K562 (cell line): ENCODE measurements around the gene CROCC2. TPM values are rescaled to one million over a fixed set of nuclear protein-coding genes. Genes with fewer than 3 reads are reported as not detected.

ENCODE experiments used
- ATAC-seq: fragments of 200-7000 bp; cut with Tn5 transposase; 3 replicates; pipeline ENCODE4 v1.9.1; 2020; ENCODE audit warnings: moderate library complexity
- BruUV-seq: library from RNA; stranded (reverse); fragments of 400-500 nt; replicated peaks from 2 replicates; lab custom pipeline; 2021; lab: Mats Ljungman, UMichigan
- CTCF ChIA-PET: fragments of 300-600 bp; formaldehyde crosslinking; extraction: SDS; loops from one replicate; lab custom pipeline; 2021; ENCODE audit warnings: low intra/inter-chr PET ratio; lab: Yijun Ruan, JAX
- POLR2A ChIA-PET: fragments of 300-600, 350-650 bp; sonication (Branson Sonifier 250); formaldehyde crosslinking; extraction: SDS; loops from one replicate; lab custom pipeline; 2021; ENCODE audit warnings: antibody characterized with exemption, inconsistent platforms; lab: Yijun Ruan, JAX
- DNase-seq, 4 experiments: peaks; one replicate each; pipeline versions ENCODE4 v3.0.0 to v3.0.0-alpha.2; 2011 to 2018; ENCODE audit warnings: low spot score in 3 of 4, mixed read lengths in 3 of 4; ENCODE audit errors: extremely low read depth in 1 of 4
- FAIRE-seq: peaks from 2 replicates; lab custom pipeline; 2011; peaks lifted over from hg19 to GRCh38; lab: Jason Lieb, UNC
- H2AFZ ChIP-seq: 2 replicates; pipeline ENCODE4 v1.6.0; 2011; ENCODE audit warnings: low read depth, low read length, control low read depth, inconsistent platforms
- H3K27ac ChIP-seq: fragments of 200-600 bp; 3 replicates; pipeline ENCODE4 v1.8.0; 2011; ENCODE audit warnings: low read depth, mild to moderate bottlenecking, control low read depth, inconsistent platforms, low read length, moderate library complexity, mixed read lengths; ENCODE audit errors: extremely low read depth
- H3K27me3 ChIP-seq, 2 experiments: fragments of 300-600 bp in 1 of 2; 2 replicates in 1 of 2; 3 replicates in 1 of 2; pipeline versions ENCODE4 v1.6.0 to v1.8.0; 2011; ENCODE audit warnings: inconsistent platforms in 2 of 2, low read length in 2 of 2, mild to moderate bottlenecking in 1 of 2, mixed read lengths in 1 of 2, moderate library complexity in 1 of 2; ENCODE audit not compliant: control insufficient read depth in 2 of 2, insufficient read depth in 2 of 2
- H3K36me3 ChIP-seq: fragments of 300-600 bp; 3 replicates; pipeline ENCODE4 v1.8.0; 2011; ENCODE audit warnings: mild to moderate bottlenecking, low read length, inconsistent platforms; ENCODE audit not compliant: control insufficient read depth, insufficient read depth
- H3K4me1 ChIP-seq, 2 experiments: fragments of 200-600 bp in 1 of 2; replicated peaks in 1 of 2; 2 replicates in 1 of 2; 3 replicates in 1 of 2; pipeline versions ENCODE4 v1.5.1 to v1.8.0; 2011; ENCODE audit warnings: inconsistent platforms in 2 of 2, low read length in 2 of 2, mild to moderate bottlenecking in 1 of 2, mixed read lengths in 1 of 2, moderate library complexity in 1 of 2; ENCODE audit not compliant: control insufficient read depth in 2 of 2, insufficient read depth in 2 of 2
- H3K4me2 ChIP-seq: 2 replicates; pipeline ENCODE4 v1.6.1; 2011; ENCODE audit warnings: low read length, control low read depth, inconsistent platforms, mixed read lengths; ENCODE audit not compliant: insufficient read depth
- H3K4me3 ChIP-seq: fragments of 200-600 bp; sonication (generic), shearing (Covaris generic); 2 replicates; pipeline ENCODE4 v1.5.1; 2016; ENCODE audit warnings: control low read depth, inconsistent platforms
- H3K79me2 ChIP-seq: fragments of 200-600 bp; 3 replicates; pipeline ENCODE4 v1.8.0; 2011; ENCODE audit warnings: low read length, inconsistent platforms; ENCODE audit not compliant: control insufficient read depth, insufficient read depth
- H3K9ac ChIP-seq, 2 experiments: 2 replicates each; pipeline versions ENCODE4 v1.6.0 to v1.6.1; 2011; ENCODE audit warnings: low read depth in 2 of 2, low read length in 2 of 2, control low read depth in 1 of 2, inconsistent platforms in 1 of 2, mild to moderate bottlenecking in 1 of 2, mixed read lengths in 1 of 2; ENCODE audit not compliant: insufficient read depth in 1 of 2
- H3K9me1 ChIP-seq: one replicate; pipeline ENCODE4 v1.6.0; 2011; ENCODE audit warnings: inconsistent platforms, mild to moderate bottlenecking, low read length, moderate library complexity; ENCODE audit not compliant: control insufficient read depth, insufficient read depth
- H3K9me3 ChIP-seq: replicated peaks from 2 replicates; pipeline ENCODE4 v1.5.1; 2011; ENCODE audit warnings: low read depth, low read length, inconsistent platforms; ENCODE audit not compliant: control insufficient read depth, insufficient read depth
- H4K20me1 ChIP-seq: replicated peaks from 2 replicates; pipeline ENCODE4 v1.6.1; 2011; ENCODE audit warnings: low read length, inconsistent platforms, mixed read lengths; ENCODE audit not compliant: control insufficient read depth, insufficient read depth
- BACH1 ChIP-seq: fragments of 200-800 bp; sonication (Bioruptor generic); IDR thresholded peaks from 2 replicates; pipeline ENCODE4 v1.6.1; 2016; ENCODE audit warnings: missing genetic modification characterization, missing compliant biosample characterization
- CHCHD3 ChIP-seq: fragments of 250-450 bp; sonication (Bioruptor Pico); IDR thresholded peaks from 2 replicates; pipeline ENCODE4 v2.1.2; 2022; ENCODE audit warnings: mild to moderate bottlenecking
- CHD1 ChIP-seq: fragments of 200-600 bp; sonication (generic); IDR thresholded peaks from one replicate; pipeline ENCODE4 v1.6.1; 2012; ENCODE audit warnings: mild to moderate bottlenecking, moderate library complexity, low read length, inconsistent platforms
- ETS2 ChIP-seq: IDR thresholded peaks from 2 replicates; pipeline ENCODE4 v1.6.1; 2016; ENCODE audit warnings: borderline replicate concordance, missing genetic modification characterization, mild to moderate bottlenecking, moderate library complexity, missing compliant biosample characterization; ENCODE audit not compliant: poor library complexity, severe bottlenecking
- ETV1 ChIP-seq: fragments of 450-650 bp; conservative IDR thresholded peaks from 2 replicates; pipeline ENCODE4 v1.6.1; 2016; ENCODE audit warnings: missing genetic modification characterization, control low read depth, low read depth, missing compliant biosample characterization
- STAT5A ChIP-seq: IDR thresholded peaks from 2 replicates; pipeline ENCODE4 v1.6.1; 2012; ENCODE audit warnings: low read length, inconsistent platforms, borderline replicate concordance
- TAL1 ChIP-seq: fragments of 450-650 bp; IDR thresholded peaks from 2 replicates; pipeline ENCODE4 v1.6.1; 2016; ENCODE audit warnings: mild to moderate bottlenecking
- ZNF551 ChIP-seq: fragments of 250-450 bp; sonication (Bioruptor Pico); IDR thresholded peaks from 2 replicates; pipeline ENCODE4 v1.5.0; 2021; ENCODE audit warnings: mild to moderate bottlenecking, moderate library complexity
- ZNF57 ChIP-seq: fragments of 450-650 bp; formaldehyde crosslinking; IDR thresholded peaks from 2 replicates; pipeline ENCODE4 v1.4.0; 2020; ENCODE audit warnings: mild to moderate bottlenecking, moderate library complexity
- WGBS: fragments of 100-300 bp; shearing (Covaris generic); methylation state at CpG from one replicate; pipeline ENCODE4 v1.1.6; 2016; ENCODE audit warnings: low coverage, mixed read lengths; ENCODE audit not compliant: insufficient coverage; ENCODE audit errors: missing lambda C conversion rate; 5-methylcytosine and 5-hydroxymethylcytosine counted together
- in situ Hi-C: fragments of 300-500 bp; cut with MboI; formaldehyde crosslinking; loops from 4 replicates; pipeline ENCODE4 v1.15.0; 2018; ENCODE audit warnings: inconsistent platforms, mixed read lengths
- intact Hi-C: fragments of 100-400 bp; cut with micrococcal nuclease; formaldehyde crosslinking; loops from 2 replicates; pipeline ENCODE4 v1.14.2; 2022
- polyA plus RNA-seq, 8 experiments: library from polyadenylated mRNA; depleted of rRNA in 4 of 8; stranded (reverse) in 5 of 8; unstranded in 3 of 8; fragments of >200 nt; fragmentation: Nextera tagmentation in 2 of 8; fragmentation: Illumina TruSeq in 1 of 8; extraction: Ambion mirVana in 2 of 8; extraction: Trizol in 1 of 8; gene quantifications; 2 replicates each; pipeline versions ENCODE4 v1.2.1 to v1.2.3, GENCODE V29; 2011 to 2014; ENCODE audit warnings: inconsistent platforms in 1 of 8, missing spikeins in 1 of 8
- total RNA-seq, 7 experiments: library from RNA; depleted of rRNA in 6 of 7; stranded (reverse); fragments of >200 nt in 6 of 7; fragmentation: Illumina TruSeq in 2 of 7; extraction: Trizol in 2 of 7; gene quantifications; 2 replicates each; pipeline versions ENCODE4 v1.2.1 to v1.2.3, GENCODE V29; 2011 to 2021; ENCODE audit warnings: low replicate concordance in 1 of 7
- TF ChIP-seq, protein P1 (sequence below): fragments of 250-450 bp; sonication (Bioruptor Pico); IDR thresholded peaks from 2 replicates; pipeline ENCODE4 v1.4.0; 2020
- TF ChIP-seq, protein P2 (sequence below): fragments of 250-450 bp; sonication (Bioruptor Pico); IDR thresholded peaks from 2 replicates; pipeline ENCODE4 v1.8.0; 2022; ENCODE audit warnings: moderate library complexity, mild to moderate bottlenecking, inconsistent platforms
- TF ChIP-seq, protein P3 (sequence below): fragments of 250-450 bp; sonication (Bioruptor Pico); IDR thresholded peaks from 2 replicates; pipeline ENCODE4 v1.4.0; 2020; ENCODE audit warnings: mild to moderate bottlenecking, moderate library complexity

CROCC2 gene
- total and polyA plus RNA-seq, 9 of the 15 experiments (the other 6 are each of a cell fraction or from before 2014, with no cell fraction given): not detected

DNA sequence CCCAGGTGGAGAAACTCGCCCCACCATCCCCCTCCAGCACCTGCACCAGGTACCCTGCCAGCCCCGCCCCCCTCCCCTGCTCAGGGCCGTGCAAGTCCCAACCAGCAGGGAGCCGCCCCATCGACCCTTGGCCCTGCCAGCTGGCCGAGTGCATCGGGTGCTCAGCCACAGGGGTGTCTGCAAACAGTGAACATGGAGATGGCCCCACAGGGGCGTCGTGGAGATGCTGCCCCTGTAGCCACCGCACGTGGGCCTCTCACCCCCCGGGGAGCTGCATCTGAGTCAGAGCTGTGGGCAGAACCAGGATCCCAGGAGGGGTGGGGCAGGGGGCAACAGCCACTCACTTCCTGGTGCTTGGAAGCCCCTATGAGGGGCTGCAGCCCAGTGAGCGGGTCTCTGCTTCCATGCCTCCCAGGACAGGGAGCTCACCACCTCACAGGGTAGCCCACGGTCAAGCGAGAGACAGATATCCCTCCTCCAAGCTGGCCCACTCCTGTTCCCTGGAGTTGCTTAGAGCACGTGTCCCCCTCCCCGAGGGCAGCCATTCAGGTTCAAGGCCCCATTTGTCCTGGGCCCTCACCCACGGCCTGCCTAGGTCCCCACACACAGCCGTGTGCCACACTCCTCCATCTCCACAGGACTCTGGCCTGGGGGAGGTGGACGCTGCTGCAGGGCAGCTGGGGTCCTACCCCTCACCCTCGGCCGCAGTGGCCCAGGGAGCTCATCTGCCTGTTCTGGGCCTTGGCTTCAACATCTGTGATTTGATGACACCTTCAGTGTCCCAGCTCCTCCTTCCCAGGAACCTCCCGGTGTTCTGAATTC, 9.1 kb upstream of the CROCC2 start:
- Histone ChIP-seq H3K4me2 (no peak overlapping the region), H3K9me3 (no peaks in the 10 kb centered on the region), H3K9me1 (no peaks in the 10 kb centered on the region), H3K9ac (no peak overlapping the region), H3K79me2 (no peaks in the 10 kb centered on the region), H4K20me1 (0 out of 2 replicates have a peak, but pooled peaks cover 7% of the 10 kb centered on the region), H3K36me3 (no peaks in the 10 kb centered on the region), H3K4me3 (no peak overlapping the region), H3K27ac (no peak overlapping the region), H2AFZ (no peak overlapping the region), H3K27me3 (peaks cover 0 to 40% of the 10 kb centered on the region in 2 experiments; a peak in 3 of 5 replicates), H3K4me1 (peaks cover 0 to 7% of the 10 kb centered on the region in 2 experiments; a peak in 2 of 5 replicates)
- ChIA-PET POLR2A (interaction anchor here (0.6 kb wide), 2 partner anchors 17 to 220 kb away, joined by 3 to 5 read pairs; no protein-coding TSS in a partner anchor), CTCF (no interaction called here)
- intact Hi-C loops: no loop called here
- no peak for FAIRE-seq
- 0% methylated on average over 5 of the region's 23 CpGs for WGBS
- no TSS peak for BruUV-seq
- no peak for DNase-seq
- in situ Hi-C loops: no loop called here
- ATAC-seq: no peak
- no peak for TF ChIP-seq ETV1 (tag)
- TF ChIP-seq, protein P1, sequence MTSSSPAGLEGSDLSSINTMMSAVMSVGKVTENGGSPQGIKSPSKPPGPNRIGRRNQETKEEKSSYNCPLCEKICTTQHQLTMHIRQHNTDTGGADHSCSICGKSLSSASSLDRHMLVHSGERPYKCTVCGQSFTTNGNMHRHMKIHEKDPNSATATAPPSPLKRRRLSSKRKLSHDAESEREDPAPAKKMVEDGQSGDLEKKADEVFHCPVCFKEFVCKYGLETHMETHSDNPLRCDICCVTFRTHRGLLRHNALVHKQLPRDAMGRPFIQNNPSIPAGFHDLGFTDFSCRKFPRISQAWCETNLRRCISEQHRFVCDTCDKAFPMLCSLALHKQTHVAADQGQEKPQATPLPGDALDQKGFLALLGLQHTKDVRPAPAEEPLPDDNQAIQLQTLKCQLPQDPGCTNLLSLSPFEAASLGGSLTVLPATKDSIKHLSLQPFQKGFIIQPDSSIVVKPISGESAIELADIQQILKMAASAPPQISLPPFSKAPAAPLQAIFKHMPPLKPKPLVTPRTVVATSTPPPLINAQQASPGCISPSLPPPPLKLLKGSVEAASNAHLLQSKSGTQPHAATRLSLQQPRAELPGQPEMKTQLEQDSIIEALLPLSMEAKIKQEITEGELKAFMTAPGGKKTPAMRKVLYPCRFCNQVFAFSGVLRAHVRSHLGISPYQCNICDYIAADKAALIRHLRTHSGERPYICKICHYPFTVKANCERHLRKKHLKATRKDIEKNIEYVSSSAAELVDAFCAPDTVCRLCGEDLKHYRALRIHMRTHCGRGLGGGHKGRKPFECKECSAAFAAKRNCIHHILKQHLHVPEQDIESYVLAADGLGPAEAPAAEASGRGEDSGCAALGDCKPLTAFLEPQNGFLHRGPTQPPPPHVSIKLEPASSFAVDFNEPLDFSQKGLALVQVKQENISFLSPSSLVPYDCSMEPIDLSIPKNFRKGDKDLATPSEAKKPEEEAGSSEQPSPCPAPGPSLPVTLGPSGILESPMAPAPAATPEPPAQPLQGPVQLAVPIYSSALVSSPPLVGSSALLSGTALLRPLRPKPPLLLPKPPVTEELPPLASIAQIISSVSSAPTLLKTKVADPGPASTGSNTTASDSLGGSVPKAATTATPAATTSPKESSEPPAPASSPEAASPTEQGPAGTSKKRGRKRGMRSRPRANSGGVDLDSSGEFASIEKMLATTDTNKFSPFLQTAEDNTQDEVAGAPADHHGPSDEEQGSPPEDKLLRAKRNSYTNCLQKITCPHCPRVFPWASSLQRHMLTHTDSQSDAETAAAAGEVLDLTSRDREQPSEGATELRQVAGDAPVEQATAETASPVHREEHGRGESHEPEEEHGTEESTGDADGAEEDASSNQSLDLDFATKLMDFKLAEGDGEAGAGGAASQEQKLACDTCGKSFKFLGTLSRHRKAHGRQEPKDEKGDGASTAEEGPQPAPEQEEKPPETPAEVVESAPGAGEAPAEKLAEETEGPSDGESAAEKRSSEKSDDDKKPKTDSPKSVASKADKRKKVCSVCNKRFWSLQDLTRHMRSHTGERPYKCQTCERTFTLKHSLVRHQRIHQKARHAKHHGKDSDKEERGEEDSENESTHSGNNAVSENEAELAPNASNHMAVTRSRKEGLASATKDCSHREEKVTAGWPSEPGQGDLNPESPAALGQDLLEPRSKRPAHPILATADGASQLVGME (CRISPR knock-in tag): no peak
- TF ChIP-seq, protein P2, sequence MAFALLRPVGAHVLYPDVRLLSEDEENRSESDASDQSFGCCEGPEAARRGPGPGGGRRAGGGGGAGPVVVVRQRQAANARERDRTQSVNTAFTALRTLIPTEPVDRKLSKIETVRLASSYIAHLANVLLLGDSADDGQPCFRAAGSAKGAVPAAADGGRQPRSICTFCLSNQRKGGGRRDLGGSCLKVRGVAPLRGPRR (CRISPR knock-in tag): no peak
- no peak for TF ChIP-seq ETS2 (tag)
- no peak for TF ChIP-seq ZNF57 (CRISPR knock-in tag)
- TF ChIP-seq TAL1: no peak
- TF ChIP-seq CHD1: no peak
- TF ChIP-seq STAT5A: no peak
- TF ChIP-seq ZNF551 (CRISPR knock-in tag): no peak
- TF ChIP-seq, protein P3, sequence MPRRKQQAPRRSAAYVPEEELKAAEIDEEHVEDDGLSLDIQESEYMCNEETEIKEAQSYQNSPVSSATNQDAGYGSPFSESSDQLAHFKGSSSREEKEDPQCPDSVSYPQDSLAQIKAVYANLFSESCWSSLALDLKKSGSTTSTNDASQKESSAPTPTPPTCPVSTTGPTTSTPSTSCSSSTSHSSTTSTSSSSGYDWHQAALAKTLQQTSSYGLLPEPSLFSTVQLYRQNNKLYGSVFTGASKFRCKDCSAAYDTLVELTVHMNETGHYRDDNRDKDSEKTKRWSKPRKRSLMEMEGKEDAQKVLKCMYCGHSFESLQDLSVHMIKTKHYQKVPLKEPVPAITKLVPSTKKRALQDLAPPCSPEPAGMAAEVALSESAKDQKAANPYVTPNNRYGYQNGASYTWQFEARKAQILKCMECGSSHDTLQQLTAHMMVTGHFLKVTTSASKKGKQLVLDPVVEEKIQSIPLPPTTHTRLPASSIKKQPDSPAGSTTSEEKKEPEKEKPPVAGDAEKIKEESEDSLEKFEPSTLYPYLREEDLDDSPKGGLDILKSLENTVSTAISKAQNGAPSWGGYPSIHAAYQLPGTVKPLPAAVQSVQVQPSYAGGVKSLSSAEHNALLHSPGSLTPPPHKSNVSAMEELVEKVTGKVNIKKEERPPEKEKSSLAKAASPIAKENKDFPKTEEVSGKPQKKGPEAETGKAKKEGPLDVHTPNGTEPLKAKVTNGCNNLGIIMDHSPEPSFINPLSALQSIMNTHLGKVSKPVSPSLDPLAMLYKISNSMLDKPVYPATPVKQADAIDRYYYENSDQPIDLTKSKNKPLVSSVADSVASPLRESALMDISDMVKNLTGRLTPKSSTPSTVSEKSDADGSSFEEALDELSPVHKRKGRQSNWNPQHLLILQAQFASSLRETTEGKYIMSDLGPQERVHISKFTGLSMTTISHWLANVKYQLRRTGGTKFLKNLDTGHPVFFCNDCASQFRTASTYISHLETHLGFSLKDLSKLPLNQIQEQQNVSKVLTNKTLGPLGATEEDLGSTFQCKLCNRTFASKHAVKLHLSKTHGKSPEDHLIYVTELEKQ (CRISPR knock-in tag): no peak
- no peak for TF ChIP-seq CHCHD3 (CRISPR knock-in tag)
- TF ChIP-seq BACH1: no peak
